DMS 273 (cell line): ENCODE measurements around the gene TRIM24.
"Not testable (repeated sequence)": the region's sequence is repeated elsewhere in the genome, so short reads cannot be mapped to it uniquely, and the experiment has no call there.

Experiments used
- DNase-seq: peaks from one replicate; lab custom pipeline; 2025; ENCODE audit not compliant: unreplicated experiment; lab: John Stamatoyannopoulos, UW

The TRIM24 gene

DNA sequence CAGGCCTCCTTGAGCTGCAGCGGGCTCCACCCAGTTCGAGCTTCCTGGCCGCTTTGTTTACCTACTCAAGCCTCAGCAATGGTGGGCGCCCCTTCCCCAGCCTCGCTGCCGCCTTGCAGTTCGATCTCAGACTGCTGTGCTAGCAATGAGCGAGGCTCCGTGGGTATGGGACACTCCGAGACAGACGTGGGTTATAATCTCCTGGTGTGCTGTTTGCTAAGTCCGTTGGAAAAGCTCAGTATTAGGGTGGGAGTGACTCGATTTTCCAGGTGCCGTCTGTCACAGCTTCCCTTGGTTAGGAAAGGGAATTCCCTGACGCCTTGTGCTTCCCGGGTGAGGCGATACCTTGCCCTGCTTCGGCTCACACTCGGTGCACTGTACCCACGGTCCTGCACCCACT is 76.8 kb downstream of the TRIM24 start:
- DNase-seq = not testable (repeated sequence)

- no peak for DNase-seq
These were observed 78.5 kb downstream of the TRIM24 start for GRCh38 chr7:138538518-138538917.

GRCh38 chr7:138538997-138539644 is 79.1 kb downstream of the TRIM24 start:
- DNase-seq = no peak

DNA sequence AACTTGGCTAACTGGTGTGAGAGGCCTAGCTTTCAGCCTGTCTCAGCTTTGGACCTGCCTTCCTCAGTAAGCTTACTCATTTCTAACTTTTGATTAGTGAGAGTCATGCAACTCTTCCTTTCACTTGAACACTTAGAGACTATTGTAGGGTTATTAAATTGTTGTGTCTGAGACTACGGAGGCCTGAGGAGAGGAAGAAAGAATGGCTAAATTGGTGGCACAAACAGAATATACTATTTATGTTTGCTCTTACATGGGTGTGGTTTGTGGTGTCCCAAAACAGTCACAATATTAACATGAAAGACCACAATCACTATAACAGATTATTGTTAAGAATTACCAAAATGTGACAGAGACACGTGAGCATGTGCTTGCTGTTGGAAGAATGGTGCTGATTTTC is 82.1 kb downstream of the TRIM24 start:
- no peak for DNase-seq

DNA sequence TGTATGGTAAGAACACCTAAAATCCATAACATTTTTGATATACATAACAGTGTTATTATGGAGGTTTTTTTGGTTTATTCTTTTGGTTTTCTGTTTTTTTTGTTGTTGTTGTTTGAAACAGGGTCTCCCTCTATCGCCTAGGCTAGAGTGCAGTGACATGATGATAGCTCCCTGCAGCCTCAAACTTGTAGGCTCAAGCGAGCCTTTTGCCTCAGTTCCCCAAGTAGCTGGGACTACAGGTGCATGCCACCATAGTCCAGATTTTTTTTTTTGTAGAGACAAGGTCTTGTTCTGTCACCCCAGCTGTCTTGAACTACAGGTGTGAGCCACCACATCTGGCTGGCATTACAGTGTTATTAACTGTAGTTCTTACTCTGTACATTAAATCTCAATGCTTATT is 83.7 kb downstream of the TRIM24 start:
- no peak for DNase-seq

GRCh38 chr7:138545123-138545522 is 85.1 kb downstream of the TRIM24 start:
- DNase-seq = no peak

DNA sequence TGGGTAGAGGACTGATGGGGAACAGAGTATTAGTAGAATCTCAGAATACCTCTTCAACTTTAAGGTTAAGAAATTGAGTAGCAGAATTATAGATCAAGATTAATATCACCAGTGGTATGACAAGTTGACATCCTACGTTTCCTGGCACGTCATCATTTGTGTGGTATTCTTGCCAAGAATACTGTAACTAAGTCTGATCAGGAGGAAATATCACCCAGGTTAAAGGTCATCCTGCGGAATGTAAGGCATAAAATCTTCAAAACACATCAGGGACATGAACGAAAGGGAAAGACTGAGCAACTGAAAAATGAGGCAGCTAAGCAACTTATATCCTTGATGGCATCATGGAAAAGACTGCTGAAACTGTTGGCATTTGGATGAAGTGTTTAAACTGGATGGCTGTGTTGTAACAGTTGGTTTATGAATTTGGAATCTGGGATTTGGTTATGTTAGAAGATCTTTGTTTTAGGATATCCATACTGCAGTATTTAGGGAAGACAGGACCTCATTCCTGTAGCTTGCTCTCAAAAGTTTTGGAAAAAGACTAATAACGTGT is 86.1 kb downstream of the TRIM24 start:
- DNase-seq = no peak

- DNase-seq = no peak
These were observed 86.8 kb downstream of the TRIM24 start for GRCh38 chr7:138546829-138547228.

GRCh38 chr7:138549082-138549481 is 89.0 kb downstream of the TRIM24 start:
- DNase-seq = no peak

GRCh38 chr7:138550337-138550736 is 90.3 kb downstream of the TRIM24 start:
- DNase-seq = no peak

DNA sequence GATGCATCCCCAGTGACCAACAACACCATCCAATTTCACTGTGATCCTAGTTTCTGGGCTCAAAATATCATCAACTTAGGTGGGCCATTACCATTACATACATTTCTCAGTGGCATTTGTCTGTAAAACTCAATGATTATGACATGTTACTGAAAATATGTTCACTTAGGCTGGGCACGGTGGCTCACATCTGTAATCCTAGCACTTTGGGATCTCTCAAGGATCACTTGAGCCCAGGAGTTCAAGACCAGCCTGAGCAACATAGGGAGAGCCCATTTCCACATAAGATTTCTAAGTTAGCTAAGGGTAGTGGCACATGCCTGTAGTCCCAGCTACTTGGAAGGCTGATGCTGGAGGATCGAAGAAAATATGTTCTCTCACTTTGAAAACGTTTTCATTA is 91.0 kb downstream of the TRIM24 start:
- DNase-seq = no peak

GRCh38 chr7:138553805-138554204 is 93.7 kb downstream of the TRIM24 start:
- DNase-seq = no peak

GRCh38 chr7:138554674-138555073 is 94.6 kb downstream of the TRIM24 start:
- DNase-seq = no peak

GRCh38 chr7:138555684-138556083 is 95.6 kb downstream of the TRIM24 start:
- DNase-seq = no peak

- no peak for DNase-seq
These were observed 96.9 kb downstream of the TRIM24 start for GRCh38 chr7:138556771-138557484.

DNA sequence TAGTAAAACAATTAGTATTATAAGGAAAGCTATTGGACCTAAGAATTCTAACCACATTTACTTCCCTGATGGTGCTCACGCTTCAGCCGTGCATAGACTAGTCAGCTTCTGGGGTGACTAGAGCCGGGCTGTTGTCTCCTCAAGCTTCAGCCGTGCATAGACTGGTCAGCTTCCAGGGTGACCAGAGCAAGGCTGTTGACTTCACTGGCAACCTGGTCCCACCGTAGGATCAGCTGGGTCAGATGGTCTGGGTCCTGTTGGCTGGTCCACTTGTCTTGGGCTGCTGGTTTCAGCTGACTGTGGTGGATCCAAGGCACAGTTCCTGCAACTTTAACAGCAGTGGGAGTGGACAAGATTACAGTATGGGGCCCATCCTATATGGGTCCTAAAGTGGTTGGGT is 99.4 kb downstream of the TRIM24 start:
- no peak for DNase-seq

DNA sequence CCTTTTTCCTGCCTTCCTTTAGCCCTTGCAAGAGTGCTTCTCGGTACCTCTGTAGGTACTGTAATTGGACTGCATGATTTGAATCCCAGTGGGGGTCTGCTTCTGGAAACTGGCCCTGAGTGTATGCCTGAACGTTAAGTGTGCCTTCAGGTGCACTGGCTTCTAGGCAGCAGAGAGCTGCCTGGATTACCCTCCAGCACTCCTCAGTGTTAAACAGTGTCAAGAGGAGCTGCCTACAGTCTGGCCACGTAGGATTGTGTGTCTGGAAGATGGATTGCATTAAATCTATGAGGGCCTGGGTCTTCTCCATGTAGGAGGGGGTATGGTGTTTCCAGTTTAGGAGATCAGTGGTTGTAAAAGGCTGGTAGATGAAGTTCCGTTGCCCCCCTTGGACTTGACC is 103.7 kb downstream of the TRIM24 start:
- no peak for DNase-seq

DNA sequence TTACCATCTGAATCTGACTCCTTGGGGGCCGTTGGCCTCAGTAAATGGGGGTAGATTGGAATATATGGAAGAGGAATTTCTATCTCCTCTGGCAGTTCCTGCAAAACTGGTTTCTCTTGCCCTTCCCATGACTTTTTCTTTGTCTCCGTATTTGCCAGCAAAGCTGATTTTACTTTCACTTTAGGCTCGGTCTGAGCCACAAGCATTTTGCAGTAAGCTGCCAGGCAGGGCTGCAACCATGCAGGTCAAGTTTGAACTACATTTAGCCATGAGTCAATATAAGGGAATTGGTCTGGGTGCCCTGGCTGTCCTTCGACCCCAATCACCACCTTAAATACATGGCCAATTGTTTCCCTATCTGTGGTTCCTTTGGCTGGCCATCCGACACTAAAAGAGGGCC is 104.3 kb downstream of the TRIM24 start:
- no peak for DNase-seq

DNA sequence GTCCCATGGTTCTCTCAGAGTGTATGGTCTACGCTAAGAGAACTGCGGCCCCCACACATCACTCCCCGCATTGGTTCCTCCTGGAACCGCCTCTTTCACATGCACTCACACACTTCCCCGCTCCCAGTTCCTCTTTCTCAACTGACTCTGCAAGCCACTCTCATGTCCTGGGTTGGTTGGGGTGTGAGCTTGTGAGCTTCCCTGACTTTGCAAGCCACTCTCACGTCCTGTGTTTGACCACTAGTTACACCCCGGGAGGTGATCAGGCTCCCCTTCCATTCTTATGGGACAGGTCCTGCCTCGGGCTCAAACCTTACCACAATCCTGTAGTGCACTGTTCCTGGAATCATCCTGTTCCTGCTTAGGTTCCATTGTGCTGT is 105.0 kb downstream of the TRIM24 start:
- DNase-seq = no peak

GRCh38 chr7:138565451-138566114 is 105.5 kb downstream of the TRIM24 start:
- peak; percentile 25 for DNase-seq

DNA sequence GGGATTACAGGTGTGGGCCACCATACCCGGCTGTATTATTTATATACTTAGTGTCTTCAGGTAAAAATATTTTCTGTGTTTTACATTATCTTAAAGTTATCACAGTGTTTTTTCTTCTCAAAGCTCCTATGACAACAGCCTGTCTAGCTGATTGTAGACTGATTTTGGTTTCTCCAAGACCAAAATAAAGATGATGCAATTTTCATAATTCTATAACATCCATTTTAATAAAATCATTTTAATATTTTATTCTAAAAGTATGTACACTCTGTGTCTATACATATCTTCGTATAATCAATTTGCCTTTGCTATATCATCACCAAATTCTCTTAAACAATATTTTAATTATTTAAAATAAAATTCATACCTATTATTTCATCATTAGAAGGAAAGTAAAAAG is 108.6 kb downstream of the TRIM24 start:
- DNase-seq = no peak

DNA sequence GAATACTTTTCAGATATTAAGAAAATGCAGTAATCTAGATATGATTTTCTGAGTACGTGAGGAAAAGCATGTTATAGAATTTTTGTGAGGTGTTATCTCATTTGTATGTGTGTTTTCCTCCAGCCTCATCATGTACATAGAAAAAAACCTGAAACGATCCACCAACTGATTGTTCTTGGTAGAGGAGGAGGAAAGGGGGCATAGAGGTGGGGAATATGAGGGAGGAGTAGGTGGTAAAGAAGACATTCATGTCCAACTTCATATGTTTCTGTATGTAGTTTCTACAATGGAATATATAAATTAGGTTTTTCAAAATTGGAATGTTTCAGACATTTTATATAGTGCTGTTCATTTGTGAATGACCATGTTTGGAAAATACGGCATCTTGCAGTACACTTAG is 109.4 kb downstream of the TRIM24 start:
- DNase-seq = no peak
